Measurements from ENCODE around the gene RSBN1L. TPM values are rescaled to one million over a fixed set of nuclear protein-coding genes. Genes with fewer than 3 reads are reported as not detected.

The RSBN1L gene
- total and polyA plus RNA-seq, 2 of the 8 experiments (the other 6 are each of a cell fraction or from before 2014, with no cell fraction given) = 4.1 to 22.1 TPM

DNA sequence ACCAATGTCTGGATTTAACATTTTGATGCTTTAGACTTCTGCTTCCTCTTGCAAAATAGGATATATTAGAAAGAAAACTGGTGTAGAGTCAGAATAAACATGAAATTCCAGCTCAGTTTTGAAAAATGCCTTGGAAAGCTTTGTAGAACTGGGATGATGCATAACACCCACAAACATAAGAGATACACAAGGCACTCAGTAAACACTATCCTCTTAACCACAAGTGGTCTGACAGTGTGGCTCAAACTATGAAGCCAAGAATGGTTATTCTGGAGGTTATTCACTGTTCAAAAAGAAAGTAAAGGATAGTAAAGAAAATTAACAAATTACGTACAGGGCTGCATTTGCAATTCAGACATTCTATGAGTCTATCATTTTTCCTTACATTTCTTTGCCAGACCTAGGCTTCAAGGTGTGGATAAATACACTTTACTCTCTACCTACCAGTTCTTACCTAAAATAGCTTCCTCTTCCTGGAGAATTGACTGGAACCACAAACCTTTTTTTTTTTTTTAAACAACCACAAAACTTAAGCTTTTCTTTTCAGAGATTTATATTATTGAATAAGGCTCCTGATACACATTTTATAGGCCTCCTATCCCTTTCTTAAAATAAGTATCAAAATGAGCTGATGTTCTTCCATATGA is 9.0 kb upstream of the RSBN1L start:
- Histone ChIP-seq H3K36me3 (ENCODE audit: control insufficient read depth in 2 of 4, insufficient read depth in 4 of 4, low read length in 3 of 4) (peaks cover 0 to 20% (median 7%) of the 10 kb centered on the region in 4 experiments; a peak in 2 of 8 replicates), H3K4me1 (replicated peaks in 1 of 4; ENCODE audit: control insufficient read depth in 3 of 4, insufficient read depth in 4 of 4, low read length in 3 of 4) (peaks cover 0 to 7% (median 5%) of the 10 kb centered on the region in 4 experiments; a peak in 4 of 7 replicates), H2BK20ac (ENCODE audit: low read length) (no peak overlapping the region), H3K27me3 (replicated peaks in 1 of 4; ENCODE audit: control insufficient read depth in 3 of 4, extremely low read depth in 1 of 4, insufficient read depth in 3 of 4, low read length in 3 of 4) (no peaks in the 10 kb centered on the region), H3K4ac (replicated peaks; ENCODE audit: insufficient read length, low read depth, low read length) (no peak overlapping the region), H3K4me3 (ENCODE audit: extremely low read depth in 1 of 4, insufficient read depth in 2 of 4, low read depth in 3 of 4, low read length in 4 of 4) (no peak overlapping the region), H2BK12ac (ENCODE audit: low read depth, low read length) (no peak overlapping the region), H3K14ac (ENCODE audit: insufficient read length) (no peak overlapping the region), H3K23ac (ENCODE audit: insufficient read length) (no peak overlapping the region), H4K20me1 (replicated peaks in 1 of 2; ENCODE audit: control insufficient read depth in 1 of 2, insufficient read depth in 2 of 2, low read length in 2 of 2) (peaks cover 0 to 7% of the 10 kb centered on the region in 2 experiments), H3K27ac (ENCODE audit: low read depth, low read length) (no peak overlapping the region), H4K91ac (replicated peaks; ENCODE audit: insufficient read length, low read length) (no peak overlapping the region), H2BK15ac (ENCODE audit: low read length) (no peak overlapping the region), H4K5ac (ENCODE audit: insufficient read length, low read depth, low read length) (no peak overlapping the region), H3K79me2 (ENCODE audit: control insufficient read depth in 1 of 2, insufficient read depth in 2 of 2, low read length in 2 of 2) (peaks cover 2 to 44% of the 10 kb centered on the region in 2 experiments; a peak in 3 of 4 replicates), H2AFZ (ENCODE audit: low read length) (no peak overlapping the region), H3K79me1 (ENCODE audit: low read depth, low read length) (peaks cover 6% of the 10 kb centered on the region; the same call in 1 of the 2 replicates), H2BK5ac (ENCODE audit: low read depth, low read length) (no peak overlapping the region), H3K9ac (replicated peaks in 1 of 4; ENCODE audit: extremely low read depth in 1 of 4, low read depth in 3 of 4, low read length in 3 of 4) (no peak overlapping the region), H2BK120ac (replicated peaks; ENCODE audit: low read depth, low read length) (no peak overlapping the region), H3K23me2 (ENCODE audit: low read depth, low read length) (no peaks in the 10 kb centered on the region), H3K9me3 (ENCODE audit: insufficient read depth in 2 of 2, low read depth in 1 of 2, low read length in 1 of 2) (no peaks in the 10 kb centered on the region), H2AK5ac (ENCODE audit: low read depth, low read length) (no peak overlapping the region), H4K8ac (ENCODE audit: extremely low read depth, insufficient read depth, low read length) (no peak overlapping the region), H3K4me2 (ENCODE audit: insufficient read depth in 1 of 2, low read depth in 2 of 2, low read length in 2 of 2) (no peak overlapping the region), H3K18ac (ENCODE audit: extremely low read depth, low read length) (no peak overlapping the region), H3K56ac (replicated peaks; ENCODE audit: insufficient read length, low read depth, low read length) (no peak overlapping the region)
- 85% methylated on average over 1 of the region's 1 CpG; no CpG with 5 or more reads in 1 of the 2 experiments for WGBS, 2 experiments (ENCODE audit: extremely low coverage in 1 of 2, insufficient coverage in 1 of 2, insufficient read length in 1 of 2, insufficient replicate concordance in 2 of 2, low coverage in 1 of 2, low lambda C conversion rate in 2 of 2, missing lambda C conversion rate in 1 of 2)
- POLR2A ChIA-PET (ENCODE audit: partially characterized antibody) = interaction anchor here (0.8 to 1.1 kb wide), 2 partner anchors 9 to 10 kb away, joined by 3 read pairs; no protein-coding TSS in a partner anchor
- CTCF ChIA-PET (ENCODE audit: partially characterized antibody) = interaction anchor here (0.8 to 1.4 kb wide), 7 partner anchors 9 to 36 kb away, joined by 3 to 6 read pairs (median 3); partner anchors contain the start of gene RSBN1L
- FAIRE-seq (no peak), DNase-seq (ENCODE audit: low read depth in 1 of 2, low spot score in 2 of 2) (no peak)
- TF ChIP-seq RAD21 (IDR thresholded peaks at IDR 0.05 in 1 of 2, conservative IDR thresholded peaks at IDR 0.05 in 1 of 2; ENCODE audit: low read depth in 2 of 2, low read length in 2 of 2) = no peak
- TF ChIP-seq POLR2A (IDR thresholded peaks at IDR 0.05; ENCODE audit: control extremely low read depth in 1 of 2, low read depth in 2 of 2, low read length in 2 of 2) = no peak

All from H1 (cell line).